Fibroblast of skin of scalp (primary cell): Measurements from ENCODE around the gene MUCL1. TPM values are rescaled to one million over a fixed set of nuclear protein-coding genes. Genes with fewer than 3 reads are reported as not detected.
A peak's percentile ranks its signal among the peaks of the same experiment; 100 is the strongest.
"Not testable (repeated sequence)": the region's sequence is repeated elsewhere in the genome, so short reads cannot be mapped to it uniquely, and the experiment has no call there.

Source experiments
- DNase-seq: peaks from one replicate; pipeline ENCODE4 v3.0.0-alpha.2; 2013
- polyA plus RNA-seq, 2 experiments: library from polyadenylated mRNA; unstranded; fragments of 120-200 nt; gene quantifications; one replicate each; pipeline ENCODE4 v1.2.1, GENCODE V29; 2013; ENCODE audit not compliant: insufficient read length in 2 of 2

The MUCL1 gene, protein sequence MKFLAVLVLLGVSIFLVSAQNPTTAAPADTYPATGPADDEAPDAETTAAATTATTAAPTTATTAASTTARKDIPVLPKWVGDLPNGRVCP
- not detected for polyA plus RNA-seq (2013, experiment 1 of 2; ENCODE audit: insufficient read length)
- not detected for polyA plus RNA-seq (2013, experiment 2 of 2; ENCODE audit: insufficient read length)

DNA sequence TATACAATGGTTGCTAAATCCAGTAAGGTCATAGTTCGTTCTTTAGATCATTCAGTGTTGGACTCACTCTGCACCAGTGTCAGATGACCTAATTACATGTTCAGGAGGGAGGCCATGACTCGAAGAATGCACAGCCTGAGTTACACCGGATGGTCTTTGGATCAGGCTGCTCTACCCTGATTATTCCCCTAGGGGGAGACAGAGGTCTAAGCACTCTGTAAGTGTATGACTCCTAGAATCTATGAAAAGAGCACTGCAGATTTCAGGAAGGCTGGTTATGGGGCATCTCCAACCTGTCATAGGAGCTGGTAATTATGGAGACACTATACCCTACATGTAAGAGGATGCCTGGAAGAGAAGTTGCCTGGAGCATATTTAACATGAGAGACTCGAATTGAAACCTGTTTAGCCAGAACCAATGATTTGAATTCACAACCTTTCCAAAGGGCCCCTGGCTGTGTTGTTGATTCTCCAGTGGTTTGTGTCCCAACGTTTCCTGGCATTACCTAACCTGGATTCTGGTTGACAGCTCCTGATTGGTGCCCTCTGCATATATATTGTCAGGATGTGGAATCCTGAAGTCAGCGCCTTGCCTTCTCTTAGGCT is at the start of gene MUCL1:
Gene MUCL1, plus strand, starts transcription at position 584 of the 606 bp plus-strand sequence. CDS start 67 bp downstream, outside the sequence.
- peak; percentile 59 for DNase-seq

DNA sequence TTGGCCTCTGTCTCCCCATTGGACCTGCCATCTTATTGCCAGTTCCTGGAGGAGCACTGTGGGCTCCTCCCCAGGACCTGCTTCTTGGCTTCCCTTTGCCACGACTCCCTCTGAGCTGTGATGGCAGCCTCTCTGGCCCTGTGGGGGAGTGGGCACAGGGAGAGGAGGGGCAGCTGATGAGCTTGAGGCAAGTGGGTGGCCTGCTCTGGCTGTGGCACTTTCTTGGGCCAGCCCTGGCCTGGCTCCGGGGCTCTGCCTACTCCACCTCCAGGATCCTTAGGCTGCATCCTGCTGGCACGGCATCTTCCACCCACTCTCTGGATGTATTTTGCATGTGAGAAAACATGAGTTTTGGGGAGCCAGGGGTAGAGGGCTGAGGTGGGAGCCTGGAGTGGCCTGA is 32.6 kb upstream of the MUCL1 start:
- no peak for DNase-seq

DNA sequence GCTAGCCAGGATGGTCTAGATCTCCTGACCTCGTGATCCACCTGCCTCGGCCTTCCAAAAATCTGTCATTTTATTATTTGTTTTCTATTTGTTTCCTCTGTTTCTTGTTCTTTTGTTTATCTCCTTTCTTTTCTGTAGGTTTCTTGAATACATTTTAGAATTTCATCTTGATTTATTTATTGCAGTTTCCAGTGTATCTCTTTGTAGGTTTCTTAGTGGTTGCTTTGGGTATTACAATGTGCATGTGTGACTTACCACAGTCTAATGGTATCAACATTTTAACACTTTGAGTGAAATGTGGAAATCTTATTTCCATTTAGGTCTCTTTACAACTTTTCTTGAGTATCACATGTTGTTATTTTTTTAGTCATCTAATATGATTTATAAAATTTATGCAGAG is 29.9 kb upstream of the MUCL1 start:
- DNase-seq = no peak

DNA sequence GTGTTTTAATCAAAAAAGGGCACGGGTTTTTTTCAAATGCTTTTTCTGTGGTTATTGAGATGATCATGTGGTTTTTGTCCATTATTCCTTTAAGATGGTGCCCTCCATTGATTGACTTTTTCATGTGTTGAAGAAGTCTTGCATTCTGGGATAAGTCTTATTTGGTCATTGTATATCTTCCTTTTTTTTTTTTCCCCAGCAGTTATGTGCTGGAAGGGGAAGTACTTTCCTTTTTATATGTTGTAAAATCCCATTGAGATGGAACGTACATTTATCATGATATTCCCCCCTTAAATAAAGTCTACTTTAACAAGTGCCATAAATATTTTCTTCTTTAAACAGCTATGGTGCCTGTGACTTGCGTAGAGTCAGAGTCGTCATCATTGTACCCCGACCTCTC is 24.8 kb upstream of the MUCL1 start:
- DNase-seq = no peak

DNA sequence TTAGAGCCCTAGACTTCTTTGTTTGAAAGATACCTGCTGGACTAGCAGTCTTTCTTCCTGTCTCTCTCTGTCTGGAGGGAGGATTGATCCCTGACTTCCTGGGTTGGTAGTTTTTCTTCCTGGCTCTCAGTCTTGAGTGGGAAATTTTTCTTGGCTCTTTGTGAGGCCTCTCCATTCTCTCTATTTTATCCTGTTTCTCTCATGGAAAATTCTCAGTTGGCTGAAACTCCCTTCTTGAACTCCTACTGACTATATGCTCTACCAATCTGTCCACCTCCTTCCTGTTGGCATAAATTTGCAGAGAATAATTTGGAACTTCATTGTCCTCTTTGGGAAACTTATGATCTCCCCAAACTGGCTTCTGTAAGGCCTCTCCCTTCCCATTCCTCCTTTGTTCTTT is 24.1 kb upstream of the MUCL1 start:
- DNase-seq = no peak

DNA sequence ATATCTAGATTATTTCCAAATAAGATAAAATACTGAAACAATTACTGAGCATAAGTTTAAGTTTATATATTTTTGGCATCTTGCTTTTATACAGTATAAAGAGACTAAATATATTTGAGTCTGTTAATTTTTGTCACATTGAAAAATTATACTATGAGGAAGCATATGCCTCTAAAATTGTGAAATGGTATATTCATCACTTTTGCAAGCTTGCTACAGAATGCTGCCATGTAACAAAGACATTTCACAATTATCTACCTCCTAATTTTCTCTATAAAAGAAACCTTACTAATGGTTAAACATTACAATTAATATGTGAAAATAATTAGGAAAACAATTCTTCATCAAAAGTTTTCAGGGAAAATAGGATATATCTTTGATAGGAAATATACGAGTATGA is 22.7 kb upstream of the MUCL1 start:
- DNase-seq = no peak

DNA sequence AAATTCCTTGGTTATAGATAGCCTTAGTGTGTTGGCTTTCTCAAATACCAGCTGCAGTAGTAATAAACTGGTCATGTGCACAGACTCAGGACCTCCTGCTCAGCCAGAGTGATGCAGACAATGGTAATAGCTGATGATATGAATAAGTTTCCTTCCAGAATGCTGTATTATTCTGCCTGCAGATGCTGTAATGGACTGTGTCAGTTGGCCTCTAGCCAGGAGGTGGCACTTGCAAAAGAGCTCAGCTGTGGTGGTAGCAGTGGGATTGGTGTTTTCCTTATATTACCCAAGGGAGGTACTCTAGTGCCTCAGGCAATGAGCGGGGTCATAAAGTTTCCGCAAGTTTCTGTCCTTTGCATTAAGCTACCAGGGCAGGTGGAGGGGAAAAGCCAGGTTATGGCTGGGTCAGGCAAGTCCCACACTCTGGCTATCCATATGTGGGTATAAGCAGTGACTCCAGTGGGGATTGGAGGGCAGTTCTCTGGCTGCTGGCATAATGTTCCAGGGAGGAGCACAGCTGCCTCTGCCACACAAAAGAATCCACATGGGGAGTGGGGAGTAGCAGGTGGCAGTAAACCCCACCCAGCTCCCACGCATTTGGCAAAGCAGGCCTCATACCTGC is 14.0 kb upstream of the MUCL1 start:
- no peak for DNase-seq

DNA sequence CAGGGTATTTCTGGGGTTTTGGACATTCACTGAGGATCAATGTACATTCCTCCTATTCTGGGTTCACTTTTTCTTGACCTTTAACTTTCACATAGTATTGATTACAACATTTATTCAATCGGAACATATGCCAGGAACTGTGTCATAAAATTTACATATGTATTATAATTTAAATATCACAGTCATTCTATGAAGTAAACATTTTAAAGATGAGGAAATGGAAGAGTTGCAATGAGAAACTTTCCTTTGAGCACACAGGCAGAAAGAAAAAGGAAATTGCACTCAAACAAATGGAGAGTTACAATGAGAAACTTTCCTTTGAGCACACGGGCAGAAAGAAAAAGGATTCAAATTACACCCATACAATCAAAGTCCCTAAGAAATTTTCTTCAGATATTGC is 3.1 kb downstream of the MUCL1 start:
- no peak for DNase-seq

DNA sequence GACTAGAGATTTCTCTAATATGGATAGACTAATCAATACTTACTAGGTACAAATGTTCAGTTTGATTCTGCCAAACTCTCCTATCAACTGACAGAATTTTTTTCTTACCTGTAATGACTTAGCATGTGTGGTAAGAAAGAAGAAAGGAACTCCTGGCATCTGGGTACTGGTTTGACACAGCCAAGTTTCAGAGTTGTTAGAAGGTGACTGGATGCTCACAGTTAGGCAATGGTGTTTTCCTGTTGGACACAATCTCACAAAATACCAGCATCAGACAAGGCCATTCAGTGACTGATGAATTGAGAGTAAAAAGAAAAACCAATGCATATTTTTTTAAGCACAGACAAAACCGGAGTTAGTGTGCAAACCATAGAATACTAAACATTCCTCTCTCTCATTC is 4.2 kb downstream of the MUCL1 start:
- no peak for DNase-seq

DNA sequence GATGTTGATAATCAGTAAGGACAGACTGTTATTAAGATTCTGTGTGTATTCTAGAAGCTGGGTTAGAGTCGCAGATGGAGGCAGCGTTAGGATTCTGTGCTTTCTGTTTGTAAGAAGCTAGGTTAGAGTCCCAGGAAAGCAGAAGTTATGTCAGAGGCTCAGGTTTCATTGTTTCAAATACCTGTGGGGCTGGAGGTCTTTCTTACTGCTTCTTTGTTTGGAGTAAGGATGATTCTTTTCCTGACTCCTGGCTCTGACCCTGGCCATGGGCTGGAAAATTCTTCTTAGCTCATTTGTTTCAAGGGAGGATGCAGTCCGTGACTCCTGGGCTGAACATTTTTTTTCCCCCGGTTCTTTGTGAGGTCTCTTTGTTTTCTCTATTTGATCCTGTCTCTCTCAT is 5.2 kb downstream of the MUCL1 start:
- DNase-seq = no peak

DNA sequence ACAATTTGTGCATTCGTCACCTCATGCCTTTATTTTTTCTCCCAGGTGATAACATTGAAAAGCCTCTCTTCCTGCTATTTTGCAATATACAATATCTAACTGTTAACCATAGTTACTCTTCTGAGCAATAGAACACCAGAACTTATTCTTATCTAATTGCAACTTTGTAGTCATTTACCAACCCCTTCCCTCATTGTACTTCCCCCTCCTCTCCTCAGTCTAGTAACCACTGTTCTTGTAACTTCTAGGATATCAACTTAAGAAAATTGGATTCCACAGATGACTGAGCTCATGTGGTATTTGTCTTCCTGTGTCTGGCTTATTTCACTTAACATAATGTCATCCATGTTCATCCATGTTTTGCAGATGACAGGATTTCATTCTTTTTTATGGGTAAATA is 7.6 kb downstream of the MUCL1 start:
- DNase-seq = no peak

DNA sequence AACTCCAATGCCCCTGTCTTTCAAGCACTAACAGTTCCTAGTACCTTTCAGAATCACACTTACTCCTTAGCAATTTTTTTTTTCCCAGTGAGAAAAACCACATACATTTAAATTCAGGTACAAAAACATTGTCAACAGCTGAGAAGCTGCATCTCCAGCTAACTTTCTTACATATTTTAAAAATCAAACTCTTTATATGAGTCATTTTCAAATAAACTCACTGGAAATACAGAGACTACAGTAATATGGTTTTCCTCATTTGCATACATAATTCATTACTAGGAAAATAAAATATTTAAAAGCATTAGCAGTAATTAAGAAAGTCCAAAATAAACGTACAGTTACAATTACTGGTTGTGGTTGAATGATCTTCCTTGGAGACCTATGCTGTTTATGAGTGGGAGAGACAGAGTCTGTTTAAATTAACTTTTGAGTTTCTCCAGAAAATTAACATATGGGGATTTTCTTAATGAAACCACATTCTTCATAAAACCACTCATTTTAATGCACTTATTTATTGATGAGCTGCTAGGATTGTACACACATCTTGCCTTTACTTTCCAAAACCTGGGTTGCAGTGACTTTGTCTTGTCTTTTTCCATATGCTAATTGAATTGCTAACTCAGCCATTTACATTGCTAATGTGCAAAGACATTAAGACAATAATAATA is 9.8 kb downstream of the MUCL1 start:
- DNase-seq = no peak

DNA sequence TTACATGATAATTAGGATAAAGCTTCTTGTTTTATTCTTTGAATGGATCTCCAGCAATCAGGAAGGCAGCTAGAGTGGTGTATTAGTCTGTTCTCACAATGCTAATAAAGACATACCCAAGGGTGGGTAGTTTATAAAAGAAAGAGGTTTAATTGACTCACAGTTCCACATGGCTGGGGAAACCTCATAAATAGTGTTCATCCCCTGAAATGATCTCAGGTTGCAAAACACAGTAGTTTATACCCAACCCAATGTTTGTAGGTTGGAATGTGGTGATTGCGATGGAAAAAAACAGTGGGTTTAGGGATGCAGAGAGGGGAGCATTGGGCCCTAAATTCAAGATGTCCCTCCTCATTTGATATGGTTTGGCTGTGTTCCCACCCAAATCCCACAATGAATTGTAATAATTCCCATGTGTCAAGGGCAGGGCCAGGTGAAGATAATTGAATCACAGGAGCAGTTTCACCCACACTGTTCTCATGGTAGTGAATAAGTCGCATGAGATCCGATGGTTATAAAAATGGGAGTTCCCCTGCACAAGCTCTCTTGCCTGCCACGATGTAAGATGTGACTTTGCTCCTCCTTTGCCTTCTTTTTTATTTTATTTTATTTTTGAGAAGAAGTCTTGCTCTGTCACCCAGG is 11.5 kb downstream of the MUCL1 start:
- DNase-seq = no peak

DNA sequence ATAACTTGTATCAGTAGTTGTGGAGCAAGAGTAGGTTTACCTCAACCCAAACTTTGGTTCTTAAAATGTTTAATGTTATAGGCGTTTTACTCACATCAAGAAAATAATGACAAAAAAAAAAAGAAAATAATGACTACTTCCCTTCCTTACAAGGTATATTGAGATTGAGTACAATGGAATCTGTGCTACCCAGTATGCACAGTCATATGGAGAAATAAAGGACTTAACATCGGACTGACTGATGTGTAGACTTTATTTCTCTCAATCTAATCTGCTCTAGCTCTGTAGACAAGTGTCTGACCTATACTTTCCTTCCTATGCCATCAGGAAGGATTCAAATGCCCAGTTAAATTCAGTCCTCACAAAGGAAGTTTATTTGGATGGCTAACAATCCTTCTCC is 14.4 kb downstream of the MUCL1 start:
- DNase-seq = no peak

DNA sequence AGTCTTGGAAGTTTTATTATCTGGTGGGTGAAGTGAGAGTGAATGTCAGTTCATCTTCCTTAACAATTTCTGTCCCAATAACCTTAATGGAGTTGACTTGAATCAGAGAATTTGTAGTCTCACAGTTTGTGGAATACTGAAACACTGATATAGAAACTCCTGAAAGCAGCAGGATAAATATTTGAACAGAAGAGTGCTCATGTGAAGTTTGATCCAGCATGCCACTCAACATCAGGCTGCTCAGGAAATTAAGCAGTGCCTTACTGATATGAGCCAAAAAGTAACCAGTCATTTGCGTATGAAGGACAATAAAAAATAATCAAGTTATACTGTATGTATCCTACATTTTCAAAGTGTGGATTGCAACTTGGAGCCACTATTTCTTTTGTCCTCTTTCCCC is 15.7 kb downstream of the MUCL1 start:
- no peak for DNase-seq

DNA sequence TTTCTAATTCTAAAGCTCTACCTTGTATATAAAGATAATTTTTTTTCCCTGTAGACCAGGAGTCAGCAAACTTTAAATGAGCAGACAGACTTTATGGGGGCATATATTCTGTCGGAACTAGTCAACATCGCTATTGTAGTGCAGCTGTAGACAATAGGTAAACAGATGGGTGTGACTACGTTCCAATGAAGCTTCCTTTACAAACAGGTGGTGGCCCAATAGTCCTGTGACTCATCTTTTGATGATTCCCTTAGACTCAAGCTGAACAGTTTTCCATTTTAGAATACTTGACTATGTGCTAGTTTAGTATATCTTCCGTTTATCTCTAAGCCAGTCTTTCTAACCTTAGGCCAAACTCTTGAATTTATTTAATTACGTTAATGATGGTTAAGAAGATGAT is 16.3 kb downstream of the MUCL1 start:
- no peak for DNase-seq

DNA sequence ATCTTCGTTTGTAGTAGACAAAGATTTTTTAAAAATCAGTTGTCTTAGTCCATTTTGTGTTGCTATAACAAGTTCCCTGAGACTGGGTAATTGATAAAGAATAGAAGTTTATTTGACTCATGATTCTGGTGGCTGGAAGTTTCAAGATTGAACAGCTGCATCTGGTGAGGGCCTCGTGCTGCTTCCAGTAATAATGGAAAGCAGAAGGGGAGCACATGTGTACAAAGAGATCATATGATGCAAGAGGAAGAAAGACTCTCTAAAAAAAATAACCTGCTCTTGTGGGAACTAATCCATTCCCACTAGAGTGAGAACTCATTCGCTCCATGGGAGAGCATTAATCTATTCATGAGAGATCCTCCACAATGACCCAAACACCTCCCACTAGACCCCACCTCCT is 24.8 kb downstream of the MUCL1 start:
- peak; percentile 56 for DNase-seq

DNA sequence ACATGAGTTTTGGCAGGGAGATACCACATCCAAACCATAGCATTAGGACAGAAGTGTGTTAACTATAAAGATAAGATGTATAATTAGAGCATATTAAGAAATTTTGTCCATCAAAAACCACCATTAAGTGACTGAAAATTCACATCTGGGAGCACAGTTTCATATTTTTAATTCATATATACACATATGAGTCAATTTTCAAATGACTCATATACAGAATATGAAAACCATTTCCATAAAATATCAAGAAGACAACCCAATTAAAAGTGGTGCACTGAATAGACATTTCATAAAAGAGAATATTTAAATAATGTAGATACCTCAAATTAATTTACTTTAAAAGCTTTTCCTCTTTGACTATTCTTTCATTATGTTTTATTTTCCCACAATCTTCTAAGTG is 25.3 kb downstream of the MUCL1 start:
- peak; percentile 18 for DNase-seq

DNA sequence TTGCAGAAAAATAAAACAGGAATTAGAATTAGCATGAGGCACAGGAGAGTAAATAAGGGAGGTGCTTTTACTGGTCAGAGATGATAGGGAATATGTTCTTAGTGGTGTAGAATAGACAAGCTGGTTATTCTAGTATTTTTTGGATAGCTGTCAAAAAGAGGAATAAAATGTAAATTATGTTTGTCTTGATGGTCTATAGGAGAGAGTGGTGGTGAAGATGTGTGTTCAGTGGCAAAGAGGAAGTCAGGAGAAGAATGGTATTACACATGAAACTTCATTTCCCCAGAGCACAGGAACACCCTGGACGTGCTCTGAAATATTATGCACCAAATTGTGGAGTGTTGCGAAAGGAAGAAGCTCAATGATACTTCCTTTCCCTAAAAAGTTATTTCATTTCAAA is 27.8 kb downstream of the MUCL1 start:
- DNase-seq = no peak

DNA sequence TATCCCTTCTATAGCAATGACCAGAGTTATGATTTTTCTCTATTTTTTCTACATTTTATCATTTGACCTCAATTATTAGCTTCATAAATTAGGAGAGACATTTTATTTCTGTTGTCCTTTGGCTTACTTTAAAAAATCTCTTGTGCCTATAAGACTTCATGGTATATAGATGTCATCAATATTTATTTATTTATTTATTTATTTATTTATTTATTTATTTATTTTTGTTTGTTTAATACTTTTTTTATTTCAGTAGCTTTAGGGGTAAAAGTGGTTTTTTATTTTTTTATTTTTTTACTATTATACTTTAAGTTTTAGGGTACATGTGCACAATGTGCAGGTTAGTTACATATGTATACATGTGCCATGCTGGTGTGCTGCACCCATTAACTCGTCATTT is 28.3 kb downstream of the MUCL1 start:
- DNase-seq = not testable (repeated sequence)

DNA sequence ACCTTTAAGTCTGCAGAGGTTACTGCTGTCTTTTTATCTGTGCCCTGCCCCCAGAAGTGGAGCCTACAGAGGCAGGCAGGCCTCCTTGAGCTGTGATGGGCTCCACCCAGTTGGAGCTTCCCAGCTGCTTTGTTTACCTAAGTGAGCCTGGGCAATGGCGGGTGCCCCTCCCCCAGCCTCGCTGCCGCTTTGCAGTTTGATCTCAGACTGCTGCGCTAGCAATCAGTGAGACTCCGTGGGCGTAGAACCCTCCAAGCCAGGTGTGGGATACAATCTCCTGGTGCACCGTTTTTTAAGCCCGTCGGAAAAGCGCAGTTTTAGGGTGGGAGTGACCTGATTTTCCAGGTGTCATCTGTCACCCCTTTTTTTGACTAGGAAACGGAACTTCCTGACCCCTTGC is 34.1 kb downstream of the MUCL1 start:
- not testable (repeated sequence) for DNase-seq

DNA sequence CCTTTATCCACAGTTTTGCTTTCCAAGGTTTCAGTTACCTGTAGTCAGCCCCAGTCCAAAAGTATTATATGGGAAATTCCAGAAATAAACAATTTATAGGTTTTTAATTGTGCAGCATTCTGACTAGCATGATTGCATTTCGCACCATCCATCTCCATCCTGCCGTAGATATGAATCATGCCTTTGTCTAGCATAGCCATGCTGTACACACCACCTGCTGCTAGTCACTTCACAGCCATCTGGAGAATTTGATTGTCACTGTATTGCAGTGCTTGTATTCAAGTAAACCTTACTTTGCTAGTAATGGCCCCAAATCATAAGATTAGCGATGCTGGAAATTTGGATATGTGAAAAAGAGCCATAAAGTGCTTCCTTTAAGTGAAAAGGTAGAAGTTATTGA is 36.0 kb downstream of the MUCL1 start:
- no peak for DNase-seq

DNA sequence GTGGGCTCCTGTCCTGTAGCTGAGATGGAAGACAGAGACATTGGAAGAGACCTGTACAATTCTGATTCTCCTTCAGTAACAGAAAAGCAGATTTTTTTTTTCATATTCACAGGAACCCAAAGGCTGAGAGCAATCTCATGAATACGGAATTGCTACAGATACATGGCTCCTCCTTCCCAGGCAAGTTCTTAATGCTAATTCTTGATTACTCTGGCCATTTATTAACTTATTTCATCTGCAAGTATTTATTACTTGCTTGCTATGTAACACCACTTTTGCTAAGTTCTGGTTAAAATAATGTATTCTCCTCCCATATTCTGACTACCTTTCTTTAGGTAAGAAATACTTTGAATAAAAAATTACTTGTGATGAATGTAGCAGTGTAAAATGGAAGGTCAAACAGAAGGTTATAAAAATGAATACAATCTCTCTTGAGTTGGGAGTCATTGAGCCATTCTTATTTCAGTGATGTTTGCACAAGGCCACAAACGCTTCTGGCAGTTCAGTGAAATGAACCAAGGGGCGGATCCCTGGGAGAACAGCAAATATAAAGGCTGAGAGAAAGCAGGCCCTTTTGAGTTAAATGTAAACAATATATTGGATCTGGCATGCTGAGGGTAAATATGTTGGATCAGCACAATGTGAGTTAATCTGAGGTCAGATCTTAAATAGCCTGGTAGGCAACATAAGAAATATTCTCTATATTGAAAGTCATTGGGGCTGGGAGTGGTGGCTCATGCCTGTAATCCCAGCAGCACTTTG is 37.6 kb downstream of the MUCL1 start:
- DNase-seq = no peak
